Stimulated activated CD8-positive, alpha-beta memory T cell treated with anti-CD3 and anti-CD28 coated beads, Interleukin-4, amount 100 ng/mL, for 4 hours (primary cell): ENCODE data around the gene SLC26A8.
"Not testable (repeated sequence)": the region's sequence is repeated elsewhere in the genome, so short reads cannot be mapped to it uniquely, and the experiment has no call there.

Experiments
- DNase-seq, 2 donors: peaks; one replicate each; pipeline ENCODE4 v3.0.0-alpha.2; 2020; ENCODE audit warnings: low read depth in 2 of 2, low spot score in 1 of 2

SLC26A8 gene

GRCh38 chr6:36018339-36018738 is 6.1 kb downstream of the SLC26A8 start:
- no peak for DNase-seq

- DNase-seq: no peak
These were observed 8.8 kb downstream of the SLC26A8 start for GRCh38 chr6:36015666-36016065.

DNA sequence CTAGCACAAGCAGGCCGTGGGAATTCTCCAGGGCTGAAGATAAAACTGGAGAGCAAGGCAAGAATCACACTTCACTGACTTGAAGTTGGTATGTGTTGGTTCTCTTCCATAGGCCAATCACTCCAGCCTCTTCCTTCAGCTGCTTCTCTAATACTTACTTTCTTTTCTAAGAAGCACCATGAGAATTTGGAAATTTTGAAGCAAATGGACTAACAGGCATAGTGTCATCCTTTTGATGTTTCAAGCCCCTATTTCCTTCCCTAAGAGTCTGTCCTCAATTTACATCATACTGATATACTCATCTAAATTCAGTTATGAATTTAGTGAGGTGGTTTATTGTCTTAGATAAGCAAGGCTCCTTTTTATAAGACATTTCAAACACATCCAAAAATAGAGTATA is 24.0 kb downstream of the SLC26A8 start:
- DNase-seq: no peak

GRCh38 chr6:35993150-35993549 is 31.3 kb downstream of the SLC26A8 start:
- no peak for DNase-seq

GRCh38 chr6:35988047-35988446 is 36.4 kb downstream of the SLC26A8 start:
- DNase-seq: not testable (repeated sequence)

DNA sequence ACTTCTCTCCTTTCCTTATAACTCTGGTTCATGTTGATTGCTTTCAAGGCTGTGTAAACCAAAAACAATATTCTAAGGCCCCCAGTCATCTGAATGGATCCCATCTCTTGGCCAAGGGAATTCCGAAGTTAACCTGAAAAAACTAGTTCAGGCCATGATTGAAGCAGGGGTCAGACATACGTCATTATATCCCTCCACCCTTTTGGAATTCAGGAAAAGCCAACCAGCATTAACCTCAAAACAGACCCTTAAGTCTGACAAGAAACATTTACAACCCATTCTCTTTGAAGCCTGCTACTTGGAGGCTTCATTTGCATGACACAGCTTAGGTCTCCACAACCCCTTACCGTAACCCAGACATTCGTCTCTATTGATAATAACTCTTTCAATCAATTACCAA is 39.7 kb downstream of the SLC26A8 start:
- no peak for DNase-seq

DNA sequence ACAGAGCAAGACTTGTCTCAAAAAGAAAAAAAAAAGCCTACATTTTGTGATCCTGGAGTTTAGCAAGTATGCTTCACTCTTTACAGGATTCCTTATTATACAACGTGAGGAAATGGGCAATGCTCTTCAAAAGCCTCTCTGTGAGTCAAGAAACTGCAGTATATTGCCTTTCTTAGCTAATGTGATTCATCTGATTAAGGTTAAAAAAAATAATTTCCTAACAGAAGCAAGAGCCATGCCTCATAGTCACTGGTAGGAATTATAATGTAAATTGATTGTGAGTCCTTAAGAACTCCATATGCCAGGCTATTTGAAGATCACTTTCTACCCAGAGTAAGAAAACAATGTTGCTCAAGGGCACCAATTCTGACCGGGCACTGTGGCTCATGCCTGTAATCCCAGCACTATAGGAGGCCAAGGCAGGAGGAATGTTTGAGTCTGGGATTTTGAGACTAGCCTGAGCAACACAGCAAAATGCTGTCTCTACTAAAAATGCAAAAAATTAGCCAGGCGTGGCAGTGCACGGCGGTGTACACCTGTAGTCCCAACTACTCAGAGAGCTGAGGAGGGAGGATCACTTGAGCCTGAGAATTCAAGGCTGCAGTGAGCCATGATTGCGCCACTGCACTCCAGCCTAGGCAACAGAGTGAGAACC is 43.3 kb downstream of the SLC26A8 start:
- DNase-seq: no peak

DNA sequence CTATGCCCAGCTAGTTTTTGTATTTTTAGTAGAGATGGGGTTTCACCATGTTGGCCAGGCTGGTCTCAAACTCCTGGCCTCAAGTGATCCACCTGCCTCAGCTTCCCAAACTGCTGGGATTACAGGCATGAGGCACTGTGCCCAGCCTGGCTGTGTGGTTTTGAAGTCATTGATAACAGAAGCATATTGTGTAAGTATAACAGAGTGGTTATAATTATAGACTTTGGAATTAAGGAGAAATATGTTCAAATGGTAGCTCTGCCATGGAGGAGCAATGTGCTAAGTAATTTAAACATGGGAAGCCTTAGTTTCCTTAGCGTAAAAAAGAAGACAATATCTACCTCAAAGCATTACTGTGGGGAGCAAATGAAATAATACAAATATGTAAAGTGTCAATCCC is 44.3 kb downstream of the SLC26A8 start:
- not testable (repeated sequence) for DNase-seq

GRCh38 chr6:35977308-35977707 is 47.1 kb downstream of the SLC26A8 start:
- DNase-seq: no peak

GRCh38 chr6:35973670-35974222 is 50.7 kb downstream of the SLC26A8 start:
- no peak for DNase-seq

DNA sequence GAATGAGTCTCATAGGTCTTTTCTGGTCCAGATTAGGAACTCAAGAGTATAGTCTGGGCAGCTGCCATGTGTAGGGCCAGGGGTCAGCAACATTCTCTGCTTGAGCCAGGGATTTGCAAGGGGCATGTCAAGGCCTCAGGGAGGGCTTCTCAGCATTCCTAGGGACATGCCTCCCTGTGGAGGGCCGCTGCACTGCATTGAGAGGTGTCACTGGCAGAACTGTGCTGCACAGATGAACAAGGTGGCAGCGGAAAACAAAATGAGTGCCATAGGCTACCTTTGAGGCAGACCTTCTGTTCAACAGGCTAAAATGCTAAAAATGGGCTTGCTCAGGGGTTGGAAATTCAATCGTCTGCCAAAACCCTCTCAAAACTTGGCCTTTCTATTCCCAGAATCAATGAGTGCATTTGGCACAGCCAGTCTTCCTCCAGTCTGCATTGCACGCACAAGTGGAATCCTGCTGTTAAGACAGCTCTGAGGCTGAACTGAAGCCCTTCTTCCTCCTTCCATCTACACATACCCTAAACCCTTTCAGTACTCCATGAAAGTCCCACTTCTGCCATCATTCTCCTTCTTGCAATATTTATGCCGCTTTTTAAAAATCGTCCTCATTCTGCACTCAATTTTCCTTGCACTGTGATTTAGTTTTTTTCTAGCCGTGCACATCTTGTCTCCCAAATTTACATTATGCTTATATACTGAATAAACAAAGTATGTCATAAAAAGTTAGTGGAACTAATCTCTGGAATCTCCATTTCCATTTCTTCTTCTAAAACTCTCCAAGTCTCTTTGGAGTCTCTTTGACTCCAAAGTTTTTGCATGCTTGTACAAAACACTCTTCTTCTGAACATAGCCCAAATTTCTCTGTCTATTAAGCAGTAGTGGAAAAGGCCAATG is 51.7 kb downstream of the SLC26A8 start:
- no peak for DNase-seq

DNA sequence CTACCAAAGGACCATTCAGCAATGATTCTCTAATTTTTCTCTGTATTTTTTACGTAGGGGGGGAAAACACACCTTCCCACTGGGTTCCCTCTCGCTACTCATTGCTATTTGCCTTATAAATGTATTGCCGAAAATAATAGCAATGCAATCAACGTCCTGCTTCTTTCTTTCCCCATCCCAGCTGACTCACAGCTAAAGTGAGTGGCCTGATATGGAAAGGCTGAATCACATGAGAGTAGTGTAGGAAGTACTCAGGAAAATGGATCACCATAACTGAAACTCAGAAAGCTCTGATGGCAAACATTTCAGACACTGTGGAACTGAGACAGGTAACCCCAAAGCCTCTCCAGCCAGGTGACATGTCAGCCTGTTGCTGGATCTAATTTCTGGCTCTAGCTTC is 54.3 kb downstream of the SLC26A8 start:
- DNase-seq: no peak

DNA sequence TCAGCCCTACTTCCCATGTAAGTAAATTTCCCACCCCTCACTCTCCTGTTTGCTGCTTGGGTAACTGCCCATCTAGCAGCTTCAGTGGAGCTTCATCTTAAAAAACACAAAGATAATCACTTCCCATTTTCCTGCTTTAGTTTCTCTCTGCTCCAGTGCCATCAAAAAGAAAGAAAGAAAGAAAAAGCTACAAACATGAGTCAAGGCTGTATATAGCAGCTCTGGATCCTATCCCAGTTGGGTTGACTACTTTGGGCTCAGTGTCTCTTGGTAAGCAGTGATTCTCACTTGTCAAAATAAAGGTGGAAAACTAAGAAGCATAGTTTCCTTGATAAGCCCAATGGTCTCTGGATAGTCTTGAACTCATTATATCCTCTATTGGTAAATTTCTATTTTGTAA is 54.8 kb downstream of the SLC26A8 start:
- no peak for DNase-seq

GRCh38 chr6:35968821-35969220 is 55.6 kb downstream of the SLC26A8 start:
- DNase-seq: no peak

DNA sequence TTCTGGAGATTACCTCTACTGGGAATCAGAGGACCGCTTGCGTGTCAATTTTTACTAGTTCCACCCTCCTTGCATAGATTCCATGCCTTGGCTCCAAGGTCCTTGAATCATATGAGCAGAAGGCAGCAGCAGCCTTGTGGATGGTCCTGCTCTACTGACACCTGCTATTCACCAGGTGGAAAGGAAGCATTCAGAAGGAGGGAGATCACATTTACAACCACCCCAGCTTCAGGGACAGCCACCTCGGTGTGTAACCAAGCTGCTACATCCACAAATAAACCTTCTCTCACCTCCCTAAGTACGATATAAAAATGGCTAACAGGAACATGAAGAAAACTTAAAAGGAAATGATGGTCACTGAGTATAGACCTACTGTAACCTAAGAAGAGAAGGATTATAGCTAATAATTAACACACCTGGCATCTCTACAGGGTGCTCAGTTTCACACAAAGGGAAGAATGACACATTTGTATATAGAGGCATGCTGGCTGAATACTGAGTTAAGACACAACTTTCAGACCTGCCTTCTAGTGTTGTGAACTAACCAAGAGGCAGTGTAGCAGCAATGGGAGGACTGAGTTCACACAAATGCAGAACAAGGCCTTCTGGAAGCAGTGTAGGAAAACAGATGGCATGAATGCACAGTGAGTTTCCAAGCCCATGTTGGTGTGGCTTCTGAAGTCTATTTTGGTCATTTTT is 57.2 kb downstream of the SLC26A8 start:
- no peak for DNase-seq

DNA sequence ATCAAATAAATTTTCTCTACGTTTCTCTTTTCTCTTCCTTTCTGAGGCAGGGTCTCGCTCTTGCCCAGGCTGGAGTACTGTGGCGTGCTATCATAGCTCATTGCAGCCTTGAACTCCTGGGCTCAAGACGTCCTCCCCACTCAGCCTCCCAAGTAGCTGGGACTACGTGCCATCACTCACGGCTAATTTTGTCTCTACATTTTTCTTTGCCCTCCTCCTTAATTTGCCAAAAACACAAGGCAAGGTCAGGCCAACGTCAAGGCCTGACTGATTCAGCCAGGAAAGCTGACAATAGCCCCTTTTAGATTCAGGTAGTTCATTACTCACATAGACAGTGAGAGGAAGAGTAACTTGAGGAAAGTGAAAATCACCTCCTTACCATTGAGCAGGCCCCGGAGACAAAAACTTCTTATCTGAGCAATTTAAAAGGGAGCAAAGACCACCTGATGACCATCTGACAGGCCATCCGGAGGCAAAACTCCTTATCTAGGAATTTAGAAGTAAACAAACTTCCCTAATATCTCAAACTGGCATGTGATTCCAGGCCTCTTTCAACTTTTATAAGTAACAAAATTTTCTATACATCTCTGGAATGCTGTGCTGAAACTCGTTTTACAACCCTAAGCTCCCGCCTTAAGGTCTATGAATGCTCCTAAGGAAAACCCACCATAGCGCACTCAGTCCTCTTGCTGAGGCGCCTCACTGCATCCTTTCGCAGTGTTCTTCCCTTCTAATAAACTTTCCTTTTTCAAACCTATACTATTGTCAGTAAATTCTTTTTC is 61.5 kb downstream of the SLC26A8 start:
- no peak for DNase-seq

GRCh38 chr6:35960187-35960586 is 64.3 kb downstream of the SLC26A8 start:
- DNase-seq: no peak

GRCh38 chr6:35955970-35956369 is 68.5 kb downstream of the SLC26A8 start:
- no peak for DNase-seq

DNA sequence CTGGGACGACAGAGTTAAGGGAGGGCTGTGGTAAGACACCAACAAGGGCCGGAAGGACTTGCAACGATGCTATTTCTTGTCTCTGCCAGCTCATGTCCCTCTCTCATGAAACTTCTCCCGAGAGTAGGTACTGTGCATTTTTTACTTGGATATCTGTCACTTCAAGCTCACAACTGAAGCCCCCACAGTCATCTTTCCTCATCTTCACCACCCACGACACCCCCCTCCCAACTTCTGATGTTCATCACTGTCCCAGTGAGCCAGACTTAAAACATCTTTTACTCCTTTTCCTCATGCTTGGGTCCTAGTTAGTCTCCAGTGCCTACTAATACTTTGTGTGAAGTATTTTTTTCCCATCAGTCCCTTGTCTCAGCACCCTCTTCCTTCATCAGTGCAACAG is 68.9 kb downstream of the SLC26A8 start:
- DNase-seq: no peak

DNA sequence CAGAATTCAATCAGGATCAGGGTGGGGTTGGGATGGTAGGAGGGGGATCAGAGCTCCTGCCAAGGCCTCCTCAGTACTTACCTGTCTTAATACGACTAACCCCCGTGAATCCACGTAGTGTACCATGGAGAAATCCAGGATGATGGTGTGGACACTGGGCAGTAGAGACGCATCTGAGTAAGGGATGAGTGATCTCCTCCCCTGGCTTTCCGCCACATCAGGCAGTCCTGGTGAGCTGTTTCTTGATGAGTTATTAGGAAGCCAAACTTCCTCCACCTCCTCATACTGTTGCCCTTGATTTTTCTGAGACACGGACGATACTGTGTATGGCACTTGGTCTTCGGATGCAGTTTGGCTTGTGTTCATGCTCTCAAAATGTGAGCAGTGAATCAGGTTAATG is 69.4 kb downstream of the SLC26A8 start:
- no peak for DNase-seq

- DNase-seq: no peak
These were observed 70.1 kb downstream of the SLC26A8 start for GRCh38 chr6:35954333-35954732.
